Esophagus muscularis mucosa (tissue), 4 donors: ENCODE data around the gene CLDN9. TPM values are rescaled to one million over a fixed set of nuclear protein-coding genes. Genes with fewer than 3 reads are reported as not detected.

ENCODE experiments used
- DNase-seq: peaks from one replicate; pipeline ENCODE4 v3.0.0-alpha.2; 2017; ENCODE audit errors: extremely low spot score
- H3K27ac ChIP-seq, 4 donors: fragments of 200-600 bp; sonication (generic); replicated peaks in 1 of 4; 1 replicate in 3 of 4; 2 replicates in 1 of 4; pipeline ENCODE4 v1.5.1; 2016 to 2019; ENCODE audit warnings: mild to moderate bottlenecking in 1 of 4
- H3K27me3 ChIP-seq, 4 donors: fragments of 200-600 bp; sonication (generic); one replicate each; pipeline versions ENCODE4 v1.5.1 to v1.6.0; 2016 to 2019
- H3K36me3 ChIP-seq, 4 donors: fragments of 200-600 bp; sonication (generic); one replicate each; pipeline ENCODE4 v1.5.1; 2016 to 2019
- H3K4me1 ChIP-seq, 4 donors: fragments of 200-600 bp; sonication (generic); one replicate each; pipeline ENCODE4 v1.5.1; 2016 to 2019
- H3K4me3 ChIP-seq, 4 donors: fragments of 200-600 bp; sonication (generic); 1 replicate in 2 of 4; 2 replicates in 2 of 4; pipeline ENCODE4 v1.5.1; 2016 to 2019; ENCODE audit warnings: mild to moderate bottlenecking in 4 of 4, moderate library complexity in 1 of 4
- H3K9me3 ChIP-seq, 4 donors: fragments of 200-600 bp; sonication (generic); 1 replicate in 3 of 4; 2 replicates in 1 of 4; pipeline ENCODE4 v1.5.1; 2016 to 2019
- CTCF ChIP-seq, 3 experiments: fragments of 200-600 bp in 2 of 3; fragments of 450-650 bp in 1 of 3; sonication (generic) in 2 of 3; IDR thresholded peaks; one replicate each; pipeline ENCODE4 v1.5.1; 2017 to 2019; ENCODE audit warnings: antibody characterized with exemption in 3 of 3, mild to moderate bottlenecking in 2 of 3, moderate library complexity in 1 of 3
- EP300 ChIP-seq: sonication (generic); formaldehyde crosslinking; IDR thresholded peaks from one replicate; pipeline ENCODE4 v1.6.1; 2017; ENCODE audit warnings: antibody characterized with exemption
- POLR2A ChIP-seq: fragments of 450-650 bp; IDR thresholded peaks from one replicate; pipeline ENCODE4 v1.6.1; 2017; ENCODE audit warnings: antibody characterized with exemption, moderate library complexity, mild to moderate bottlenecking, low read depth
- POLR2AphosphoS5 ChIP-seq, 2 donors: sonication (generic); formaldehyde crosslinking; IDR thresholded peaks; one replicate each; pipeline ENCODE4 v1.6.1; 2017; ENCODE audit warnings: antibody characterized with exemption in 2 of 2
- WGBS: methylation state at CpG from one replicate; pipeline ENCODE4 v1.1.5; 2018; 5-methylcytosine and 5-hydroxymethylcytosine counted together
- intact Hi-C: fragments of 100-400 bp; cut with DNase I; formaldehyde crosslinking; loops from one replicate; pipeline ENCODE4 v1.15.1; 2023
- total RNA-seq, 4 donors: library from RNA; depleted of rRNA; stranded (reverse); fragments of >200 nt; gene quantifications; one replicate each; pipeline versions ENCODE4 v1.1.0 to v1.2.1, GENCODE V29; 2016

CLDN9 gene
- total RNA-seq, 4 donors from 2014 or later, result 0.17 to 0.42 (median 0.32) TPM; not detected in 1

DNA sequence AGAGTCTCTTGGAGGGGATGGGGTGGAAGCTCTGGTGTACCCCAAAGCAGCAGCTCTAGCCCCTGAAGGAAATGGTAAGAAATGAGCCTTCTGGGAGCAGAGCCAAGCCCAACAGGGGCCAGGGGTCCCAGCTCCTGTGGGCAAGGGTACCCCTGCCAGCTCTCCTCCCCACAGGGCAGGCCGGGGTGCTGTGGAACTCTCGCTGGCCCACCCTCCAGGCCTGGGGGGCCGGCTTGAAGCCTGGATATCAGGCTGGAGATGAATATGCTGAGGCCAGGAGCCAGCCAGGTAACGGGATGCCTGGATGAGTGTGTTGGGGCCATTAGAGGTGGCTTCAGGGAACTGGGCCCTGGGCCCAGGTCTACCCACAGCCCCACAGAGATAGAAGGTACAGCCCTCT lies 12.2 kb upstream of the CLDN9 start:
- DNase-seq, result no peak
- peaks cover 0 to 68% (median 3%) of the 10 kb centered on the region in 4 donors for H3K27me3 ChIP-seq
- TF ChIP-seq CTCF (IDR thresholded peaks at IDR 0.05), result no peak
- no peak for TF ChIP-seq EP300
- TF ChIP-seq POLR2AphosphoS5 (IDR thresholded peaks at IDR 0.05), result no peak
- no peak for TF ChIP-seq POLR2A
- no CpG with 5 or more reads among the region's 4 CpGs for WGBS
- H3K4me3 ChIP-seq, result no peak overlapping the region
- intact Hi-C loops, result no loop called here
- no peak overlapping the region for H3K27ac ChIP-seq
- no peaks in the 10 kb centered on the region for H3K9me3 ChIP-seq
- no peaks in the 10 kb centered on the region for H3K36me3 ChIP-seq
- peaks cover 3 to 15% (median 12%) of the 10 kb centered on the region in 4 donors for H3K4me1 ChIP-seq

- TF ChIP-seq POLR2A (no peak), CTCF (IDR thresholded peaks at IDR 0.05) (no peak), POLR2AphosphoS5 (IDR thresholded peaks at IDR 0.05) (no peak), EP300 (no peak)
- Histone ChIP-seq H3K4me1 (peaks cover 3 to 15% (median 12%) of the 10 kb centered on the region in 4 donors), H3K27me3 (peaks cover 0 to 68% (median 3%) of the 10 kb centered on the region in 4 donors), H3K9me3 (no peaks in the 10 kb centered on the region), H3K36me3 (no peaks in the 10 kb centered on the region), H3K4me3 (no peak overlapping the region), H3K27ac (no peak overlapping the region)
- DNase-seq, result no peak
- WGBS, result 73% methylated on average over 10 of the region's 12 CpGs
- intact Hi-C loops, result no loop called here
Measured at GRCh38 chr16:3001316-3001715, 11.4 kb upstream of the CLDN9 start.

GRCh38 chr16:3003582-3004270 lies 9.0 kb upstream of the CLDN9 start:
- intact Hi-C loops, result loop anchor here (1.0 kb wide), 1 partner anchor 25 kb away; no protein-coding TSS in a partner anchor
- DNase-seq, result peak; percentile 99
- 16% methylated on average over 25 of the region's 58 CpGs for WGBS
- peak; percentile 20 to 86 for TF ChIP-seq POLR2AphosphoS5 (IDR thresholded peaks at IDR 0.05)
- TF ChIP-seq CTCF (IDR thresholded peaks at IDR 0.05), result peak; percentile 59 to 85 (median 67)
- no peak for TF ChIP-seq EP300
- no peak for TF ChIP-seq POLR2A
- Histone ChIP-seq H3K9me3 (no peaks in the 10 kb centered on the region), H3K4me3 (peak overlapping the region; percentile 38 to 66 (median 42)), H3K27ac (no peak overlapping the region), H3K27me3 (peaks cover 0 to 71% (median 5%) of the 10 kb centered on the region in 4 donors), H3K4me1 (peaks cover 3 to 18% (median 12%) of the 10 kb centered on the region in 4 donors), H3K36me3 (no peaks in the 10 kb centered on the region)

GRCh38 chr16:3004319-3004718 lies 8.4 kb upstream of the CLDN9 start:
- no peaks in the 10 kb centered on the region for H3K36me3 ChIP-seq
- TF ChIP-seq POLR2AphosphoS5 (IDR thresholded peaks at IDR 0.05), result no peak
- TF ChIP-seq POLR2A, result no peak
- peaks cover 3 to 18% (median 12%) of the 10 kb centered on the region in 4 donors for H3K4me1 ChIP-seq
- no peak overlapping the region for H3K27ac ChIP-seq
- DNase-seq, result no peak
- peak overlapping the region; percentile 38 to 66 (median 42) for H3K4me3 ChIP-seq
- no CpG with 5 or more reads among the region's 67 CpGs for WGBS
- peaks cover 0 to 73% (median 8%) of the 10 kb centered on the region in 4 donors for H3K27me3 ChIP-seq
- H3K9me3 ChIP-seq, result no peaks in the 10 kb centered on the region
- intact Hi-C loops, result no loop called here

GRCh38 chr16:3004781-3005284 lies 7.9 kb upstream of the CLDN9 start:
- H3K4me1 ChIP-seq, result peaks cover 3 to 18% (median 12%) of the 10 kb centered on the region in 4 donors
- H3K4me3 ChIP-seq, result peak overlapping the region; percentile 38 to 66 (median 42)
- 8% methylated on average over 21 of the region's 25 CpGs for WGBS
- H3K27ac ChIP-seq, result no peak overlapping the region
- no peak for DNase-seq
- peaks cover 0 to 75% (median 8%) of the 10 kb centered on the region in 4 donors for H3K27me3 ChIP-seq
- H3K9me3 ChIP-seq, result no peaks in the 10 kb centered on the region
- intact Hi-C loops, result no loop called here
- no peak for TF ChIP-seq CTCF (IDR thresholded peaks at IDR 0.05)
- TF ChIP-seq EP300, result no peak
- no peak for TF ChIP-seq POLR2AphosphoS5 (IDR thresholded peaks at IDR 0.05)
- TF ChIP-seq POLR2A, result no peak
- H3K36me3 ChIP-seq, result no peaks in the 10 kb centered on the region
